SK-N-MC (cell line): ENCODE results near the gene LCTL.

ENCODE experiments used
- EZH2 ChIP-seq: fragments of 200-600 bp; sonication (generic); IDR thresholded peaks from one replicate; pipeline ENCODE4 v1.6.1; 2017; ENCODE audit warnings: antibody characterized with exemption
- POLR2AphosphoS5 ChIP-seq: IDR thresholded peaks from 2 replicates; pipeline ENCODE4 v1.6.1; 2012; ENCODE audit warnings: mild to moderate bottlenecking, low read depth, low read length, borderline replicate concordance

GRCh38 chr15:66514586-66514985 lies 51.2 kb downstream of the LCTL start:
- TF ChIP-seq EZH2 (no peak), POLR2AphosphoS5 (no peak)
